Panc1 (cell line): ENCODE results near the gene DENND1C. TPM values are rescaled to one million over a fixed set of nuclear protein-coding genes. Genes with fewer than 3 reads are reported as not detected.

ENCODE experiments used
- ATAC-seq: fragments of 200-7000 bp; cut with Tn5 transposase; 2 replicates; pipeline ENCODE4 v1.9.1; 2020; ENCODE audit warnings: mild to moderate bottlenecking, moderate library complexity
- BruUV-seq: library from RNA; stranded (reverse); fragments of 400-500 nt; replicated peaks from 2 replicates; lab custom pipeline; 2021; lab: Mats Ljungman, UMichigan
- CTCF ChIA-PET: fragments of 300-600 bp; sonication (Branson Sonifier 250); formaldehyde crosslinking; loops from one replicate; lab custom pipeline; 2022; ENCODE audit warnings: antibody characterized with exemption; lab: Charles Lee
- POLR2A ChIA-PET: fragments of 300-600 bp; sonication (Branson Sonifier 250); formaldehyde crosslinking; loops from one replicate; lab custom pipeline; 2022; ENCODE audit warnings: antibody characterized with exemption; lab: Charles Lee
- DNase-seq: peaks from one replicate; pipeline ENCODE4 v3.0.0-alpha.2; 2010; ENCODE audit warnings: low read depth, low spot score
- H3K27ac ChIP-seq: 2 replicates; pipeline ENCODE4 v1.5.1; 2011; ENCODE audit warnings: mild to moderate bottlenecking, low read length, inconsistent platforms
- H3K27me3 ChIP-seq: fragments of 200-500 bp; sonication (Bioruptor generic); 2 replicates; pipeline ENCODE4 v1.6.0; 2014; ENCODE audit warnings: low read length, inconsistent platforms; ENCODE audit not compliant: control insufficient read depth, insufficient read depth
- H3K36me3 ChIP-seq: fragments of 200-500 bp; sonication (Bioruptor generic); 2 replicates; pipeline ENCODE4 v1.5.1; 2014; ENCODE audit warnings: inconsistent platforms, mild to moderate bottlenecking, low read length, moderate library complexity; ENCODE audit not compliant: control insufficient read depth, insufficient read depth
- H3K4me1 ChIP-seq: 2 replicates; pipeline ENCODE4 v1.5.1; 2011; ENCODE audit warnings: inconsistent platforms, mild to moderate bottlenecking, low read length, moderate library complexity; ENCODE audit not compliant: control insufficient read depth, insufficient read depth
- H3K4me3 ChIP-seq, 2 experiments: 2 replicates each; pipeline ENCODE4 v1.5.1; 2011 to 2012; ENCODE audit warnings: low read depth in 2 of 2, low read length in 2 of 2, mild to moderate bottlenecking in 2 of 2, inconsistent platforms in 1 of 2, moderate library complexity in 1 of 2
- H3K9me3 ChIP-seq: fragments of 200-500 bp; sonication (Bioruptor generic); 2 replicates; pipeline ENCODE4 v1.5.1; 2014; ENCODE audit warnings: low read depth, mild to moderate bottlenecking, inconsistent platforms, low read length, moderate library complexity; ENCODE audit not compliant: control insufficient read depth, insufficient read depth
- POLR2AphosphoS5 ChIP-seq: IDR thresholded peaks from 2 replicates; pipeline ENCODE4 v1.6.1; 2012; ENCODE audit warnings: mild to moderate bottlenecking, low read depth, low read length, moderate library complexity
- SIN3A ChIP-seq: IDR thresholded peaks from 2 replicates; pipeline ENCODE4 v1.6.1; 2012; ENCODE audit warnings: low read depth, mild to moderate bottlenecking, low read length, moderate library complexity, borderline replicate concordance; ENCODE audit not compliant: insufficient read depth
- TCF7L2 ChIP-seq: IDR thresholded peaks from 2 replicates; pipeline ENCODE4 v1.6.1; 2011; ENCODE audit warnings: mild to moderate bottlenecking, low read depth, low read length, inconsistent platforms
- in situ Hi-C: cut with HindIII; loops from 2 replicates; pipeline ENCODE4 v1.10.0; 2016; ENCODE audit warnings: low sequenced_read_pairs, low pct_unique_long_range_greater_than_20kb
- intact Hi-C: fragments of 100-400 bp; cut with micrococcal nuclease; formaldehyde crosslinking; loops from one replicate; pipeline ENCODE4 v1.10.0; 2022; ENCODE audit not compliant: unreplicated experiment
- total RNA-seq: library from RNA; stranded (reverse); gene quantifications from one replicate; pipeline ENCODE4 v1.2.1, GENCODE V29; 2021; ENCODE audit not compliant: unreplicated experiment
- TF ChIP-seq, protein P1 (sequence below): fragments of 450-650 bp; IDR thresholded peaks from 2 replicates; pipeline ENCODE4 v1.5.1; 2017; ENCODE audit warnings: mild to moderate bottlenecking
- TF ChIP-seq, protein P2 (sequence below), 2 experiments: IDR thresholded peaks; 2 replicates each; pipeline ENCODE4 v1.6.1; 2011 to 2012; ENCODE audit warnings: low read depth in 2 of 2, control low read depth in 1 of 2, low read length in 1 of 2, mild to moderate bottlenecking in 1 of 2, moderate library complexity in 1 of 2; ENCODE audit not compliant: insufficient read depth in 1 of 2

Gene DENND1C
- total RNA-seq, 1 experiment from 2014 or later, result 0.39 TPM

DNA sequence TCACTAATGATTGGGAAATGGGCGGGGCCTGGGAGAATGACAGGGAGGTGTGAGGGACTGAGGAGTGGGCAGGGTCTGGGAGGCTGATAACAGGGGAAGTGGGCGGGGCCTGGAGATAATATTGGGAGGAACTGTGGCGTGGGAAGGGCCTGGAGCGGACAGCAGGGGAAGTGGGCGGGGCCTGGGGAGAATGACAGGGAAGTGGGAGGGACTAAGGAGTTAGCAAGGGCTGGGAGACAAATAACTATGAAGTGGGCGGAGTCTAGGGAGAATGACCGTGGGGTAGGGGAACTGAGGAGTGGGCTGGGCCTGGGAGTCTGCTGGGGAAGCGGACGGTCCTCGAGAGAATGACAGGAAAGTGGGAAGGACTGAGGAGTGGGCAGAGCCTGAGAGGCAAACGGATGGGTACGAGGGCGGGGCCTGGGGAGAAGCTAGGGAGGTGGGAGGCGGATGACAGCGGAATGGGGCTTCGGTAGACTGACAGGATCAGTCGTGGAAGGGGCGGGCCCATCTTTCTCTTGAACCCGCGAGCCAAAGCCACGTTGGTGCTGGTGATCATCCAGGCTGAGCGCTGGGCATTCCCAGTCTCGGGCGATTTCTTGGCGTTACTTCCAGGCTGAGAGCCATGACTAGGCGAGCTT lies 34.6 kb upstream of the DENND1C start:
- no TSS peak for BruUV-seq
- intact Hi-C loops, result loop anchor here (2.0 kb wide), 1 partner anchor 117 kb away; no protein-coding TSS in a partner anchor
- ATAC-seq, result peak; percentile 89
- ChIA-PET POLR2A (interaction anchor here (0.6 kb wide), 1 partner anchor 144 kb away, joined by 3 read pairs; no protein-coding TSS in a partner anchor), CTCF (interaction anchor here (0.7 to 1.0 kb wide), 5 partner anchors 76 to 220 kb away, joined by 3 to 6 read pairs (median 3); no protein-coding TSS in a partner anchor)
- in situ Hi-C loops, result no loop called here
- peaks cover 5% of the 10 kb centered on the region; the same call in 1 of the 2 replicates for H3K4me1 ChIP-seq
- H3K27me3 ChIP-seq, result no peaks in the 10 kb centered on the region
- H3K4me3 ChIP-seq, result peak overlapping the region; percentile 71 to 75
- DNase-seq, result no peak
- H3K27ac ChIP-seq, result peak overlapping the region; percentile 61; the same call in 1 of the 2 replicates
- H3K9me3 ChIP-seq, result no peaks in the 10 kb centered on the region
- H3K36me3 ChIP-seq, result no peaks in the 10 kb centered on the region
- TF ChIP-seq, protein P1, sequence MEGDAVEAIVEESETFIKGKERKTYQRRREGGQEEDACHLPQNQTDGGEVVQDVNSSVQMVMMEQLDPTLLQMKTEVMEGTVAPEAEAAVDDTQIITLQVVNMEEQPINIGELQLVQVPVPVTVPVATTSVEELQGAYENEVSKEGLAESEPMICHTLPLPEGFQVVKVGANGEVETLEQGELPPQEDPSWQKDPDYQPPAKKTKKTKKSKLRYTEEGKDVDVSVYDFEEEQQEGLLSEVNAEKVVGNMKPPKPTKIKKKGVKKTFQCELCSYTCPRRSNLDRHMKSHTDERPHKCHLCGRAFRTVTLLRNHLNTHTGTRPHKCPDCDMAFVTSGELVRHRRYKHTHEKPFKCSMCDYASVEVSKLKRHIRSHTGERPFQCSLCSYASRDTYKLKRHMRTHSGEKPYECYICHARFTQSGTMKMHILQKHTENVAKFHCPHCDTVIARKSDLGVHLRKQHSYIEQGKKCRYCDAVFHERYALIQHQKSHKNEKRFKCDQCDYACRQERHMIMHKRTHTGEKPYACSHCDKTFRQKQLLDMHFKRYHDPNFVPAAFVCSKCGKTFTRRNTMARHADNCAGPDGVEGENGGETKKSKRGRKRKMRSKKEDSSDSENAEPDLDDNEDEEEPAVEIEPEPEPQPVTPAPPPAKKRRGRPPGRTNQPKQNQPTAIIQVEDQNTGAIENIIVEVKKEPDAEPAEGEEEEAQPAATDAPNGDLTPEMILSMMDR, result no peak
- no peak for TF ChIP-seq TCF7L2
- TF ChIP-seq SIN3A, result no peak; the same call in 1 of the 2 replicates
- TF ChIP-seq, protein P2, sequence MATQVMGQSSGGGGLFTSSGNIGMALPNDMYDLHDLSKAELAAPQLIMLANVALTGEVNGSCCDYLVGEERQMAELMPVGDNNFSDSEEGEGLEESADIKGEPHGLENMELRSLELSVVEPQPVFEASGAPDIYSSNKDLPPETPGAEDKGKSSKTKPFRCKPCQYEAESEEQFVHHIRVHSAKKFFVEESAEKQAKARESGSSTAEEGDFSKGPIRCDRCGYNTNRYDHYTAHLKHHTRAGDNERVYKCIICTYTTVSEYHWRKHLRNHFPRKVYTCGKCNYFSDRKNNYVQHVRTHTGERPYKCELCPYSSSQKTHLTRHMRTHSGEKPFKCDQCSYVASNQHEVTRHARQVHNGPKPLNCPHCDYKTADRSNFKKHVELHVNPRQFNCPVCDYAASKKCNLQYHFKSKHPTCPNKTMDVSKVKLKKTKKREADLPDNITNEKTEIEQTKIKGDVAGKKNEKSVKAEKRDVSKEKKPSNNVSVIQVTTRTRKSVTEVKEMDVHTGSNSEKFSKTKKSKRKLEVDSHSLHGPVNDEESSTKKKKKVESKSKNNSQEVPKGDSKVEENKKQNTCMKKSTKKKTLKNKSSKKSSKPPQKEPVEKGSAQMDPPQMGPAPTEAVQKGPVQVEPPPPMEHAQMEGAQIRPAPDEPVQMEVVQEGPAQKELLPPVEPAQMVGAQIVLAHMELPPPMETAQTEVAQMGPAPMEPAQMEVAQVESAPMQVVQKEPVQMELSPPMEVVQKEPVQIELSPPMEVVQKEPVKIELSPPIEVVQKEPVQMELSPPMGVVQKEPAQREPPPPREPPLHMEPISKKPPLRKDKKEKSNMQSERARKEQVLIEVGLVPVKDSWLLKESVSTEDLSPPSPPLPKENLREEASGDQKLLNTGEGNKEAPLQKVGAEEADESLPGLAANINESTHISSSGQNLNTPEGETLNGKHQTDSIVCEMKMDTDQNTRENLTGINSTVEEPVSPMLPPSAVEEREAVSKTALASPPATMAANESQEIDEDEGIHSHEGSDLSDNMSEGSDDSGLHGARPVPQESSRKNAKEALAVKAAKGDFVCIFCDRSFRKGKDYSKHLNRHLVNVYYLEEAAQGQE (IDR thresholded peaks at IDR 0.05; ENCODE audit: insufficient read depth in 1 of 2, low read depth in 2 of 2, low read length in 1 of 2), result no peak
- TF ChIP-seq POLR2AphosphoS5, result no peak

- no peak for DNase-seq
- BruUV-seq, result no TSS peak
- TF ChIP-seq, protein P2 (IDR thresholded peaks at IDR 0.05; ENCODE audit: insufficient read depth in 1 of 2, low read depth in 2 of 2, low read length in 1 of 2), result no peak
- TF ChIP-seq TCF7L2, result no peak
- TF ChIP-seq POLR2AphosphoS5, result no peak
- TF ChIP-seq SIN3A, result no peak
- TF ChIP-seq, protein P1, result no peak
- Histone ChIP-seq H3K27ac (no peak overlapping the region), H3K4me1 (peaks cover 5% of the 10 kb centered on the region; the same call in 1 of the 2 replicates), H3K4me3 (no peak overlapping the region), H3K9me3 (no peaks in the 10 kb centered on the region), H3K36me3 (no peaks in the 10 kb centered on the region), H3K27me3 (no peaks in the 10 kb centered on the region)
- in situ Hi-C loops, result no loop called here
- intact Hi-C loops, result no loop called here
- POLR2A ChIA-PET, result no interaction called here
- ATAC-seq, result no peak
- CTCF ChIA-PET, result no interaction called here
Measured at GRCh38 chr19:6514926-6515544, 33.4 kb upstream of the DENND1C start.
